ENCODE data around the gene EML1.
"Not testable (repeated sequence)": the region's sequence is repeated elsewhere in the genome, so short reads cannot be mapped to it uniquely, and the experiment has no call there.

Gene EML1

DNA sequence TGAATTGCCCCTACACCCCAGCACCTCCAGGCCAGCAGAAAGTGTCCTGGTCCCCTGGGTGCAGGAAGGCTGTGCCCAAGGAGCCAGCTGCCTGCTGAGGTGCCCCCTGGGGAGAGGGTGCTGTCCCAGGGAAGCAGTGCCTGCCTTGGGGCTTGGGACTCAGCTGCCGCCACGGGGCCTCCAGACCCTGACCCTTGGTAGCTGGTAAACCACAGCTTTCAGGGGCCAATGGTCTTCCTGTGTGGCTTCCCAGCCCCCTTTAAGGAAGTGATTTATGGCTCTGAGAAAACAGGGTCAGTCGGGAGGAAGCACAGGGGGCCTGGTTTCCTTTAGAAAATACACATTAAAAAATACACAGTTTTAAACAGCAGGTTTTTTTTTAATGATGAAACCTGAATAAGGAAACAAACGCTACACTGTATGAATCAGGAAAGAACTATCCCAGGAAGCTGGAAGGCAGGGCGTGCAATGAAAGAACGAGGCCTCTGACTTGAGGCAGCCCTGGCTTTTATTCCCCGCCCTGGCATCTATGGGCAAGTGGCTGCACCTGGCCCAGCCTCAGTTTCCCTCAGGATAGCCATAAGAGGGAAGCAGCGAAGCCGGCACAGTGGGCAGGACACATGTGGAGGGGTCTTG is 40.6 kb upstream of the EML1 start:
- Mint-ChIP-seq H3K4me3 (no peak overlapping the region), H3K27ac (no peak overlapping the region), H3K36me3 (no peaks in the 10 kb centered on the region), H3K9me3 (no peaks in the 10 kb centered on the region), H3K27me3 (peaks cover 73% of the 10 kb centered on the region), H3K4me1 (peaks cover 11% of the 10 kb centered on the region)
- CTCF ChIA-PET: interaction anchor here (1.5 kb wide), 1 partner anchor 440 kb away, joined by 4 read pairs; no protein-coding TSS in a partner anchor
- DNase-seq: no peak

DNA sequence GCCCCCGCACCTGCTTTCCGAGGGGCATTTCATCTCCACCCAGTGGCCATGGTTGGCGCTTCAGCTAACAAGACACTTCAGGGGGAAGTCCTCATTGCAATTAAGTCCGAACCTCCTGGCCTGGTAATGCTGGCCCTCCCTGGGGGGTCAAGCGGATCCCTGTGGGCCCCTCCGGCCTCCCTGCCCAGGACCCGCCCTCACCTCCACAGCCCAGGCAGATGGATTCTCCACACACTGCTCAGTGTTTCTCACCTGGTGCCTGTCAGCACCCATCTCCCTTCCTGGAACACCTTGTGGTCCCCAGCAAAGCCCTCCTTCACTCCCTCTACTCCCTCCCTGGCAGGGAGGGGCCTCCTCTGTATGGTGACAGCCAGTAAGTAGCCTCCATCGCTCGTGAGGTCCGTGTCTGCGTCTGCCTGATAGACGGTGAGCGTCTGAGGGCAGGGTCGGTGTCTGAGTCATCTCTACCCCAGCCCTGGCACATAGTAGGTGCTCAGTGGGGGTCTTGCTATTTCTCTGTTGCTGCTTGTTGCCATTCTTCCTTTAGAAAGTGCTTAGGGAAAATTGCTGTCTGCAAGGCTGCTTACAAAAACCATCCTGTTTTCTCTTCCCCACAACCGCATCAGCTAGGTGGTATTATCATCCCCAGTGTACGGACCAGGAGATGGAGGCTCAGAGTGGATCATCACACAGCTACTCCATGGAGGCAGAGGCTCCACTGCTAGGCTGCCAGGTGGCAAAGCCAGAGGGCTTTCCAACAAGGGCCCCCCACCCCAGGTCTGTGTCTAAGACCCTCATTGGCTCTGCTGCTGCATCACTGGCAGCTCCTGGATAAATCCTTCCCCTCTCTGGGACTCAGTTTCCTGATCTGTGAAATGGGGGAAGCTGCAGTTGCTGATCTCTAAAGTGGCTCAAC is 39.7 kb upstream of the EML1 start:
- peak overlapping the region; percentile 55 for H3K27ac Mint-ChIP-seq
- no peak overlapping the region for H3K4me3 Mint-ChIP-seq
- peaks cover 11% of the 10 kb centered on the region for H3K4me1 Mint-ChIP-seq
- H3K27me3 Mint-ChIP-seq: peaks cover 73% of the 10 kb centered on the region
- CTCF ChIA-PET: interaction anchor here (1.5 kb wide), 1 partner anchor 439 kb away, joined by 4 read pairs; no protein-coding TSS in a partner anchor
- H3K36me3 Mint-ChIP-seq: no peaks in the 10 kb centered on the region
- DNase-seq: no peak
- no peaks in the 10 kb centered on the region for H3K9me3 Mint-ChIP-seq

- Mint-ChIP-seq H3K36me3 (no peaks in the 10 kb centered on the region), H3K27ac (no peak overlapping the region), H3K9me3 (no peaks in the 10 kb centered on the region), H3K4me1 (peaks cover 11% of the 10 kb centered on the region), H3K4me3 (no peak overlapping the region), H3K27me3 (peaks cover 71% of the 10 kb centered on the region)
- CTCF ChIA-PET: no interaction called here
- DNase-seq: no peak
Measured at GRCh38 chr14:99754141-99755067, 38.8 kb upstream of the EML1 start.

GRCh38 chr14:99755068-99755405 is 38.2 kb upstream of the EML1 start:
- CTCF ChIA-PET: no interaction called here
- no peak for DNase-seq
- Mint-ChIP-seq H3K4me1 (peaks cover 11% of the 10 kb centered on the region), H3K27ac (no peak overlapping the region), H3K27me3 (peaks cover 65% of the 10 kb centered on the region), H3K9me3 (no peaks in the 10 kb centered on the region), H3K36me3 (no peaks in the 10 kb centered on the region), H3K4me3 (no peak overlapping the region)

DNA sequence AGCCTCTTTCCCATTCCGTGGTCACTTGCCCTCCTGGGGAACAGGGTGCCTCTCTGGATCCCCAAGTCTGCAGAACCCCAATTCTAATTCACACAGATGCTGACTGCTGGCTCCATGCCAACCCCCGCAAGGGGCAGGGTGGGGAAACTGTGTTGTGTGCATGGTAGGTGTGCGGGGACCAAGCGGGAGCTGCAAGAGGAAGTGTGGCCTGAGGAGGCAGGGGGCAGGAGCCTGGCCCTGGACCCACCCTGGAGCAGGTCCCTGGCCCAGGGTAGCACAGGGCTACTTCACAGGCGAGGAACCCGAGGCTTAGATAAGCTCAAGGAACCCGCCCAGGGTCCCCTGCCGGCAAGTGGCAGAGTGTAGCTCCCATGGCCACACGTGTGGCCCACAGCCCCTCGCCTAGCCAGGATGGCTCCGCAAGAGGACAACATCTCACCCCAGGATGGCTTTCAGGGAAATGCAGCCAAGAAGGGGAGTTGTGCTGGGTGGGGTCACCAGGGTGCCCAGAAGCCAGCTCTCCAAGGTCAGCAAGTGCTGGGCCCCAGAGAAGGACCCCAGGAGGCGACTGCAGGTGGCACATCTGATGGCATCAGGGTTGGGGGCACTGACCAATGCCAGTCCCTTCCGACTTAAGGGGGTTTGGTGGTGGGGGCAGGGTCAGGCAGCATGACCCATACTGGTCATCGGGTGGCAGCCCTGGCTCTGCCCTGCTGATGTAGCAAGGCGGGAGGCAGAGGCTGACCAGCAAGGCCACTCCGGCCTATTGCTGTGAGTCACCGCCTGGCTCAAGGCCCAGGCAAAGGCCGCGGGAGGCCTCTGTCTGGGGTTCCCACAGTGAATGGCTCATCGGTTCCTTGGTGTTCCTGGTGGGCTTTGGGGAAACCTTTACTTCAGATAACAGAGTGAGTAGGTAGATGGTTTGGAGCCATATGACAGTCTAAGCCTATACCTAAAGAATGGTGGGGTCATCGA is 37.3 kb upstream of the EML1 start:
- H3K4me3 Mint-ChIP-seq: no peak overlapping the region
- no peak for DNase-seq
- peaks cover 61% of the 10 kb centered on the region for H3K27me3 Mint-ChIP-seq
- no peak overlapping the region for H3K27ac Mint-ChIP-seq
- CTCF ChIA-PET: no interaction called here
- H3K36me3 Mint-ChIP-seq: no peaks in the 10 kb centered on the region
- H3K4me1 Mint-ChIP-seq: peaks cover 11% of the 10 kb centered on the region
- H3K9me3 Mint-ChIP-seq: no peaks in the 10 kb centered on the region

DNA sequence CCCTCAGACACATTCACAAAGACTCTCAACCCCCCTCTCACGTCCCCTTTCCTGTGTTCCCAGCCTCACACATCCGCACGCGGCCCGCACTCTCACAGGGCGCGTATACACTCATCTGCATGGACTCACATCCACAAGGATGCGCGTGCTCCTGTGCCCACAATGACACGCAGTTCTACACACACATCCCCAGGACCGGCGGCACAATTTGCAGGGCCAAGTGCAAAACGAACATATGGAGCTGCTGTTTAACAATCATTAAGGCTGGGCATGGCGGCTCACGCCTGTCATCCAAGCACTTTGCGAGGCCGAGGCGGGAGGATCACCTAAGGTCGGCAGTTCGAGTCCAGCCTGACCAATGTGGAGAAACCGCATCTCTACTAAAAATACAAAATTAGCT is 36.4 kb upstream of the EML1 start:
- DNase-seq: no peak
- H3K27me3 Mint-ChIP-seq: peaks cover 60% of the 10 kb centered on the region

DNA sequence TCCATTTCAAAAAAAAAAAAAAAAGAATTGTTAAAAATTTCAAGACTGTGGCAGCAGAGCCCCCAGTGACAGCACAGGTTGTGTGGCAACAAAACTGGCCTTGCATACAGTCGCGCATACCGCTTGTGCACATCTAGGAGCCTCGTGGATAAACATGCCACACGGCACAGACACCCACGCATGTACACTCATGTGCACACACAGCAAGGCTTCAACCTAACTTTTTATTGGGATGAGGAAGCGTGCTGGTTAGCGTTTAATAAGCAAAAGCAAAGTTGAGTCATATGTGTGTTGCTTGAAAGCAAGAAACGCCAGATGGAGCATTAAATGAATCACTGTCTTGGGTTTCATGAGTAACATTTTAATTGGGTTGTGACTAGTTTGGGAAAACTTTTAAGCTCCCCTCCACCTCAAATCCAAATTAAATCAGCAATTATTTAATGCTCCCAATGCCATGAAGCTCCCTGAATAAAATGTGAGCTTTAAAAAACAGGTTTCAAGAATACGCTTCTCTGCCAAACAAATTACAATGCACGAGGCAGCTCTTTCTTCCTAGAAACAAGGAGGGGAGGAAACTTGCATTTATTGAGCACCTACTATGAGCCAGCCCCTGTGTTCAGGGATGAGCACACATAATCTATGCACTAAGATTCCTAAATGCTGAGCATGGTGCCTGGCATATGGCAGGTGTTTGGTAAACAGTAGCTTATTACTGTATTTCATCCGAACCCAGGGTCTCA is 35.7 kb upstream of the EML1 start:
- H3K4me3 Mint-ChIP-seq: no peak overlapping the region
- H3K36me3 Mint-ChIP-seq: no peaks in the 10 kb centered on the region
- no peaks in the 10 kb centered on the region for H3K9me3 Mint-ChIP-seq
- no peak overlapping the region for H3K27ac Mint-ChIP-seq
- DNase-seq: no peak
- peaks cover 5% of the 10 kb centered on the region for H3K4me1 Mint-ChIP-seq
- CTCF ChIA-PET: no interaction called here
- peaks cover 54% of the 10 kb centered on the region for H3K27me3 Mint-ChIP-seq

More for the DNA sequence above, 36.4 kb upstream of the EML1 start:
- Mint-ChIP-seq H3K27ac (no peak overlapping the region), H3K9me3 (no peaks in the 10 kb centered on the region), H3K4me1 (peaks cover 10% of the 10 kb centered on the region), H3K36me3 (no peaks in the 10 kb centered on the region), H3K4me3 (no peak overlapping the region)
- CTCF ChIA-PET: no interaction called here

GRCh38 chr14:99758121-99758821 is 34.9 kb upstream of the EML1 start:
- no peaks in the 10 kb centered on the region for H3K9me3 Mint-ChIP-seq
- H3K4me1 Mint-ChIP-seq: peaks cover 2% of the 10 kb centered on the region
- DNase-seq: no peak
- H3K4me3 Mint-ChIP-seq: no peak overlapping the region
- H3K27me3 Mint-ChIP-seq: peaks cover 46% of the 10 kb centered on the region
- no peak overlapping the region for H3K27ac Mint-ChIP-seq
- CTCF ChIA-PET: no interaction called here
- H3K36me3 Mint-ChIP-seq: no peaks in the 10 kb centered on the region

- Mint-ChIP-seq H3K4me1 (no peaks in the 10 kb centered on the region), H3K4me3 (no peak overlapping the region), H3K27me3 (peaks cover 40% of the 10 kb centered on the region), H3K36me3 (no peaks in the 10 kb centered on the region), H3K9me3 (no peaks in the 10 kb centered on the region), H3K27ac (no peak overlapping the region)
- DNase-seq: no peak
- CTCF ChIA-PET: no interaction called here
Measured at GRCh38 chr14:99758872-99759545, 34.2 kb upstream of the EML1 start.

DNA sequence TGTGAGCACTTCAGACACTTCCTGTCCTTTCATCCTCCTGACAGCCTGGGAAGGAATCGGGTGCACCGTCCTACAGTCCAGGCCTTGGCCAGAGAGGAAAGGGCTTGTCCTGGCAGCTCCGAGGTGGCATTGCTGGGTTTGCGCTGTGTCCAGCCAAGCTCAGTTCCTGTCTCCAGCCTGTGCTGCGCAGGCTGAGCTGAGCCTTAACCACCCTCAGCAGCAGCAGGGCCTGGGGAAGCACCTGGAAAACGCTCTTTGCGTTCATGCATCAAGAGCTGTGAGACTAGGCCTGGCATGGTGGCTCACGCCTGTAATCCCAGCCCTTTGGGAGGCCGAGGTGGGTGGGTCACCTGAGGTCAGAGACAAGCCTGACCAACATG is 33.7 kb upstream of the EML1 start:
- Mint-ChIP-seq H3K4me1 (no peaks in the 10 kb centered on the region), H3K9me3 (no peaks in the 10 kb centered on the region), H3K4me3 (no peak overlapping the region), H3K27ac (no peak overlapping the region), H3K27me3 (peaks cover 40% of the 10 kb centered on the region), H3K36me3 (no peaks in the 10 kb centered on the region)
- no peak for DNase-seq
- CTCF ChIA-PET: no interaction called here

DNA sequence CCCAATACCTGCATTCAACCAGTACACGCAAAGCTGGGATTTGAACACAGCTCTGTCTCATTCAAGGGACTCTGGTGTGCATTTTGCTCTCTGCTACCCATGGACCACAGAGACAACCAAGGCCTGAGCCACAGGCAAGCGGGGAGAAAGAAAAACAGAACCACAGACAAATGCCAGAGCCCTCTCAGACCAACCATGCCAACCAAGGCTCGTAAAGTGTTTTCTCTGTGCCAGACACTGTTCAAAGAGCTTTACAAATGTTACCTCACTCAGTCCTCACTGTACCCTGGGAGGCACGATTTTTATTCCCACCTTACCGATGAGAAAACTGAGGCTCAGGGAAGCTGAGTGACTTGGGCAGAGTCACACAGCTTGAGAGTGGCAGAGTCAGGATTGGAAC is 32.4 kb upstream of the EML1 start:
- no peaks in the 10 kb centered on the region for H3K36me3 Mint-ChIP-seq
- H3K27me3 Mint-ChIP-seq: peaks cover 30% of the 10 kb centered on the region
- CTCF ChIA-PET: interaction anchor here (0.7 kb wide), 1 partner anchor 136 kb away, joined by 3 read pairs; no protein-coding TSS in a partner anchor
- no peaks in the 10 kb centered on the region for H3K4me1 Mint-ChIP-seq
- H3K4me3 Mint-ChIP-seq: no peak overlapping the region
- H3K27ac Mint-ChIP-seq: no peak overlapping the region
- DNase-seq: no peak
- no peaks in the 10 kb centered on the region for H3K9me3 Mint-ChIP-seq

DNA sequence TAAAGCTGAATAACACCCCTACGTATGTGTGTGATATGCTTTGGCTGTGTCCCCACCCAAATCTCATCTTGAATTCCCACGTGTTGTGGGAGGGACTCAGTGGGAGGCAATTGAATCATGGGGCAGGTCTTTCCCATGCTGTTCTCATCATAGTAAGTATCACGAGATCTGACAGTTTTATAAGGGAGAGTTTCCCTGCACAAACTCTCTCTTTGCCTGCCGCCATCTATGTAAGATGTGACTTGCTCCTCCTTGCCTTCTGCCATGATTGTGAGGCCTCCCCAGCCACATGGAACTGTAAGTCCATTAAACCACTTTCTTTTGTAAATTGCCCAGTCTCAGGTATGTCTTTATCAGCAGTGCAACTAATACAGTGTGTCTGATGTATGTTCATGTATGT is 30.3 kb upstream of the EML1 start:
- CTCF ChIA-PET, H3K36me3 Mint-ChIP-seq, H3K4me3 Mint-ChIP-seq, H3K4me1 Mint-ChIP-seq, H3K9me3 Mint-ChIP-seq, DNase-seq, H3K27ac Mint-ChIP-seq: not testable (repeated sequence)
- peaks cover 27% of the 10 kb centered on the region for H3K27me3 Mint-ChIP-seq
